ENCODE measurements around the gene ATXN7L2.

DNA sequence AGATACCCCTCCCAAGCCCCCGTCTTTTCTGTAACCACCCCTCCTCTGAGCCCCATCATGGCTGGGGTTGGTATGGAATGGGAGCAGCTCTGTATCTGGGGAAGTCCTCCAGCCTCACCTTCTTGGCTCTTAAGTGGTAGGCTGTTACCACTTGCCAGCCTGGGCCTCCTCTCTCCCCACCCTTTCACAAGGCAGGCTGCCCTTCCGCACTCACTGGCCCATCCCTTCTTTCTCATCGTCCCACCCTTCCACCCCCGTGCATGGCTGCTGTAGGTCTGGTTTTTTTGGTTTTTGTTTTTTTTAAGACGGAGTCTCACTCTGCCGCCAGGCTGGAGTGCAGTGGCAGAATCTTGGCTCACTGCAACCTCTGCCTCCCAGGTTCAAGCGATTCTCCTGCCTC, 15.4 kb downstream of the ATXN7L2 start:
- TF ChIP-seq, protein P1, sequence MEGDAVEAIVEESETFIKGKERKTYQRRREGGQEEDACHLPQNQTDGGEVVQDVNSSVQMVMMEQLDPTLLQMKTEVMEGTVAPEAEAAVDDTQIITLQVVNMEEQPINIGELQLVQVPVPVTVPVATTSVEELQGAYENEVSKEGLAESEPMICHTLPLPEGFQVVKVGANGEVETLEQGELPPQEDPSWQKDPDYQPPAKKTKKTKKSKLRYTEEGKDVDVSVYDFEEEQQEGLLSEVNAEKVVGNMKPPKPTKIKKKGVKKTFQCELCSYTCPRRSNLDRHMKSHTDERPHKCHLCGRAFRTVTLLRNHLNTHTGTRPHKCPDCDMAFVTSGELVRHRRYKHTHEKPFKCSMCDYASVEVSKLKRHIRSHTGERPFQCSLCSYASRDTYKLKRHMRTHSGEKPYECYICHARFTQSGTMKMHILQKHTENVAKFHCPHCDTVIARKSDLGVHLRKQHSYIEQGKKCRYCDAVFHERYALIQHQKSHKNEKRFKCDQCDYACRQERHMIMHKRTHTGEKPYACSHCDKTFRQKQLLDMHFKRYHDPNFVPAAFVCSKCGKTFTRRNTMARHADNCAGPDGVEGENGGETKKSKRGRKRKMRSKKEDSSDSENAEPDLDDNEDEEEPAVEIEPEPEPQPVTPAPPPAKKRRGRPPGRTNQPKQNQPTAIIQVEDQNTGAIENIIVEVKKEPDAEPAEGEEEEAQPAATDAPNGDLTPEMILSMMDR (IDR thresholded peaks at IDR 0.05) = no peak
- no peak for TF ChIP-seq POLR2A (IDR thresholded peaks at IDR 0.05)
